Mesenchymal stem cell (in vitro differentiated cells and primary cell): ENCODE measurements around the gene AXIN1.
A peak's percentile ranks its signal among the peaks of the same experiment; 100 is the strongest.

Experiments
- DNase-seq: peaks from one replicate; pipeline ENCODE4 v3.0.0-alpha.2; 2013
- H2AFZ ChIP-seq: one replicate; pipeline ENCODE4 v1.6.1; 2013; ENCODE audit warnings: low read depth, mild to moderate bottlenecking, control low read depth, inconsistent platforms, low read length, moderate library complexity
- H2AK5ac ChIP-seq: 2 replicates; pipeline ENCODE4 v1.6.1; 2013; ENCODE audit warnings: low read length, moderate library complexity, mild to moderate bottlenecking, inconsistent platforms; ENCODE audit not compliant: severe bottlenecking
- H2BK120ac ChIP-seq: one replicate; pipeline ENCODE4 v1.6.1; 2013; ENCODE audit warnings: low read depth, mild to moderate bottlenecking, inconsistent platforms, low read length, moderate library complexity
- H2BK12ac ChIP-seq, 2 experiments: one replicate each; pipeline ENCODE4 v1.6.1; 2013; ENCODE audit warnings: inconsistent platforms in 2 of 2, low read length in 2 of 2, mild to moderate bottlenecking in 2 of 2, moderate library complexity in 2 of 2, control low read depth in 1 of 2
- H2BK15ac ChIP-seq: one replicate; pipeline ENCODE4 v1.6.1; 2013; ENCODE audit warnings: mild to moderate bottlenecking, low read depth, inconsistent platforms; ENCODE audit not compliant: poor library complexity, severe bottlenecking
- H2BK5ac ChIP-seq: 2 replicates; pipeline ENCODE4 v1.6.1; 2013; ENCODE audit warnings: low read depth, mild to moderate bottlenecking, low read length, control low read depth, inconsistent platforms; ENCODE audit not compliant: poor library complexity, severe bottlenecking
- H3K14ac ChIP-seq, 2 experiments: one replicate each; pipeline ENCODE4 v1.6.1; 2013; ENCODE audit warnings: inconsistent platforms in 2 of 2, low read length in 2 of 2, control low read depth in 1 of 2, mild to moderate bottlenecking in 1 of 2, moderate library complexity in 1 of 2
- H3K18ac ChIP-seq, 2 experiments: one replicate each; pipeline ENCODE4 v1.6.1; 2013; ENCODE audit warnings: inconsistent platforms in 2 of 2, low read length in 2 of 2, control low read depth in 1 of 2, low read depth in 1 of 2, mild to moderate bottlenecking in 1 of 2
- H3K23ac ChIP-seq, 2 experiments: one replicate each; pipeline ENCODE4 v1.6.1; 2013; ENCODE audit warnings: inconsistent platforms in 2 of 2, low read length in 2 of 2, mild to moderate bottlenecking in 2 of 2, moderate library complexity in 2 of 2, control low read depth in 1 of 2
- H3K27ac ChIP-seq: 2 replicates; pipeline ENCODE4 v1.5.1; 2013; ENCODE audit warnings: mild to moderate bottlenecking, moderate library complexity, low read length, control low read depth, inconsistent platforms; ENCODE audit not compliant: poor library complexity, severe bottlenecking
- H3K27me3 ChIP-seq, 2 experiments: 2 replicates each; pipeline versions ENCODE4 v1.6.1 to v1.7.0; 2013; ENCODE audit warnings: low read length in 2 of 2, mild to moderate bottlenecking in 2 of 2, moderate library complexity in 2 of 2, control low read depth in 1 of 2, inconsistent platforms in 1 of 2; ENCODE audit not compliant: control insufficient read depth in 1 of 2, insufficient read depth in 1 of 2
- H3K36me3 ChIP-seq, 2 experiments: 2 replicates each; pipeline versions ENCODE4 v1.6.1 to v1.7.0; 2013; ENCODE audit warnings: low read length in 2 of 2, control low read depth in 1 of 2, inconsistent platforms in 1 of 2, low read depth in 1 of 2, mild to moderate bottlenecking in 1 of 2; ENCODE audit not compliant: insufficient read depth in 2 of 2, control insufficient read depth in 1 of 2
- H3K4ac ChIP-seq, 2 experiments: one replicate each; pipeline ENCODE4 v1.6.1; 2013; ENCODE audit warnings: inconsistent platforms in 2 of 2, low read length in 2 of 2, mild to moderate bottlenecking in 2 of 2, moderate library complexity in 2 of 2, control low read depth in 1 of 2, low read depth in 1 of 2
- H3K4me1 ChIP-seq: 2 replicates; pipeline ENCODE4 v1.6.1; 2013; ENCODE audit warnings: low read depth, low read length, control low read depth; ENCODE audit not compliant: control insufficient read depth, insufficient read depth
- H3K4me2 ChIP-seq: 2 replicates; pipeline ENCODE4 v1.6.1; 2013; ENCODE audit warnings: low read length, mild to moderate bottlenecking, inconsistent platforms; ENCODE audit not compliant: poor library complexity, severe bottlenecking
- H3K4me3 ChIP-seq, 2 experiments: 2 replicates each; pipeline versions ENCODE4 v1.5.1 to v1.7.0; 2013; ENCODE audit warnings: low read length in 2 of 2, mild to moderate bottlenecking in 2 of 2, control low read depth in 1 of 2, low read depth in 1 of 2; ENCODE audit not compliant: insufficient read depth in 1 of 2
- H3K79me1 ChIP-seq: replicated peaks from 2 replicates; pipeline ENCODE4 v1.6.1; 2013; ENCODE audit warnings: mild to moderate bottlenecking, control low read depth, low read length, inconsistent platforms; ENCODE audit not compliant: poor library complexity, severe bottlenecking
- H3K9ac ChIP-seq: 2 replicates; pipeline ENCODE4 v1.7.0; 2013; ENCODE audit warnings: mild to moderate bottlenecking, low read length, moderate library complexity
- H3K9me3 ChIP-seq: 2 replicates; pipeline ENCODE4 v1.7.0; 2013; ENCODE audit warnings: mild to moderate bottlenecking, low read length; ENCODE audit not compliant: control insufficient read depth
- H4K8ac ChIP-seq: one replicate; pipeline ENCODE4 v1.6.1; 2013; ENCODE audit warnings: inconsistent platforms, mild to moderate bottlenecking, low read length, moderate library complexity
- H4K91ac ChIP-seq: one replicate; pipeline ENCODE4 v1.6.1; 2013; ENCODE audit warnings: mild to moderate bottlenecking, low read length, inconsistent platforms
- WGBS: methylation state at CpG from one replicate; pipeline ENCODE4 v1.1.7; 2013; ENCODE audit warnings: mixed read lengths; 5-methylcytosine and 5-hydroxymethylcytosine counted together

Gene AXIN1

DNA sequence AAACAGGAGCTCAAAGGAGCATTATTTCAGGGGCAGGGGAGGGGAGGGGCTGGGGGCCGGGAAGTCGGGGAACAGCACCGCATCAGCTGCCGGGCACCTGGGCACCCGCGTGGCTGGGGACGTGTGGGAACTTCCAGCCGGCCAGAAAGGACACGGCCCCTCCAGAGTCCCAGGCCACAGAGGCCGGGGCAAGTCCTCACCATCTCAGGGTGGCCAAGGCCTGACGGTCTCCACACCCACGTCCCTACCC is 28.2 kb upstream of the AXIN1 start:
- Histone ChIP-seq H3K79me1 (peaks cover 32% of the 10 kb centered on the region), H2BK15ac (no peak overlapping the region), H3K23ac (no peak overlapping the region), H3K4me1 (peaks cover 41% of the 10 kb centered on the region), H2AK5ac (no peak overlapping the region), H3K14ac (no peak overlapping the region), H3K4me2 (peak overlapping the region; percentile 82), H4K91ac (peak overlapping the region; percentile 3), H3K4ac (peak overlapping the region in 1 of 2 experiments; percentile 72), H3K4me3 (peak overlapping the region; percentile 81 to 86), H2AFZ (no peak overlapping the region), H2BK120ac (no peak overlapping the region), H4K8ac (peak overlapping the region; percentile 38), H3K9ac (peak overlapping the region; percentile 84), H3K27me3 (no peaks in the 10 kb centered on the region), H2BK5ac (no peak overlapping the region), H2BK12ac (no peak overlapping the region), H3K9me3 (no peaks in the 10 kb centered on the region), H3K27ac (no peak overlapping the region), H3K36me3 (peaks cover 16 to 30% of the 10 kb centered on the region in 2 experiments), H3K18ac (peak overlapping the region in 1 of 2 experiments; percentile 97)
- DNase-seq, result no peak
- WGBS, result 4% methylated on average over 10 of the region's 12 CpGs

DNA sequence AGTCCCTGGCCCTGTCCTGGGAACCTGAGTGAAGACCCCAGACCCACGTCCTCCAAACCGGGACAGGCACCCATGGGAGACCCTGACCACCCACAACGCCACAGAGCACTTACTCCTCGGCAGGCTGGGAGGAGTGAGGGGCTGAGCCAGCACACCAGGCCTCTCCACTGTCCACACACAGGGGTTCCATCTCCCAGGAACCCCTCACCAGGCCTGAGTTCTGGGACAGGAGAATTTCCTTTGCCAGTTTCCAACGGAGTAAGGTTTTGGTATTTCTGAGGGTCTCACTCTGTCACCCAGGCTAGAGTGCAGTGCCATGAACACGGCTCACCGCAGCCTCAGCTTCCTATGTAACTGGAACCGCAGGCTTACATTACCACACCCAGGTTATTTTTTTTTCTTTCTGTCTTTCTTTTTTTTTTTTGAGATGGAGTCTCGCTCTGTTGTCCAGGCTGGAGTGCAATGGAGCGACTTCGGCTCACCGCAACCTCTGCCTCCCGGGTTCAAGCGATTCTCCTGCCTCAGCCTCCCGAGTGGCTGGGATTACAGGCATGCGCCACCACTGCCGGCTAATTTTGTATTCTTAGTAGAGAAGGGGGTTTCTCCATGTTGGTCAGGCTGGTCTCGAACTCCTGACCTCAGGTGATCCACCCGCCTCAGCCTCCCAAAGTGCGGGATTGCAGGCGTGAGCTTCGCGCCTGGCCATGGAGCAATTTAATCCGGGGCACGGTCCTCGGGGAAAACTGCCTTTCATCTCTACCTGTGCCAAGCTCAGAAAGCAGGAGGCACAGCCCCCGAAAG is 27.6 kb upstream of the AXIN1 start:
- WGBS, result 87% methylated on average over 27 of the region's 27 CpGs
- DNase-seq, result no peak

DNA sequence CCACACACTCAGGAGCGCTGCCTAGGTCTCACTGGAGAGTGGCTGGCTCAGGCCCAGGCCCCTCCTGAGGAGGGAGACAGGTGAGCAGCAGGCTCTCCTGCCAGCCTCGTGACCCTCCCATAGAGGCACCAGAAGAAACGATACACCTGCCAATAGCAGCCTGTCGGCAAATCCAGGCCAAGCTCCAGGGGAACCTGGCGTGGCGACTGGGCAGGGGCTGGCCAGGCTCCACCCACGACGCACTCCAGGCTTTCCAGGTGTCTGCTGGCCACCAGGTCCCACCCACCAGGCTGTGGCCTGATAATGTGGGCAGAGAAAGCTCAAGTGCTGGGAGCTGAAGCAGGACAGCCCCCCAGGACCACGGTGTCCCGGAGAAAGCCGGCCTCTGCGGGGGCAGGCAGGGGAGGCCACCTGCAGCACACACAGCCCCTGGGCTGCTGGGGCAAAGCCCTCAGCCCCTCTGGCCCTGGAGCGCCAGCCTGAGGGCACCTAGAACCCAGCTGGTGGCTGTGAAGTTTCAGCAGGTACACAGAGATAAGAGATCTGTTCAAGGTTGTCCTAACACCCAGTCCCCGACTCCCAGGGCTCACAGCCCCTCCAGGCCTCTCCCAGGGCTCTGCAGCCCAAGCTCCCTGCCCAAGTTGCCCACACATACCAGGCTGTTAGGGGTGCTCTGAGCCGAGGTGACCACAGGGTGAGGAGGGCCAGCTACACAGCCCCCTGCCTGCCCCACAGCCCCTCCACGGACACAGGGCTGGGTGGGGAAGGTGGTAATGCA is 26.8 kb upstream of the AXIN1 start:
- H3K27me3 ChIP-seq, result no peaks in the 10 kb centered on the region
- peak overlapping the region in 1 of 2 experiments; percentile 79 for H3K23ac ChIP-seq
- H2AK5ac ChIP-seq, result no peak overlapping the region
- no peak overlapping the region for H4K8ac ChIP-seq
- H3K4me2 ChIP-seq, result no peak overlapping the region
- no peak for DNase-seq
- no peak overlapping the region for H3K27ac ChIP-seq
- peak overlapping the region in 1 of 2 experiments; percentile 3 for H2BK12ac ChIP-seq
- peak overlapping the region in 1 of 2 experiments; percentile 79 for H3K14ac ChIP-seq
- H2AFZ ChIP-seq, result no peak overlapping the region
- no peak overlapping the region for H4K91ac ChIP-seq
- no peak overlapping the region for H3K4me3 ChIP-seq
- H2BK120ac ChIP-seq, result no peak overlapping the region
- no peak overlapping the region for H3K9ac ChIP-seq
- H3K79me1 ChIP-seq, result peaks cover 32% of the 10 kb centered on the region
- no peak overlapping the region for H3K18ac ChIP-seq
- no peaks in the 10 kb centered on the region for H3K9me3 ChIP-seq
- WGBS, result 80% methylated on average over 14 of the region's 16 CpGs
- H3K36me3 ChIP-seq, result peaks cover 25 to 42% of the 10 kb centered on the region in 2 experiments
- peak overlapping the region in 1 of 2 experiments; percentile 24 for H3K4ac ChIP-seq
- H3K4me1 ChIP-seq, result peaks cover 41% of the 10 kb centered on the region
- H2BK5ac ChIP-seq, result no peak overlapping the region
- no peak overlapping the region for H2BK15ac ChIP-seq

More for the DNA sequence above, 27.6 kb upstream of the AXIN1 start:
- H3K79me1 ChIP-seq, result peaks cover 32% of the 10 kb centered on the region
- H3K27me3 ChIP-seq, result no peaks in the 10 kb centered on the region
- H3K14ac ChIP-seq, result peak overlapping the region in 1 of 2 experiments; percentile 79
- peak overlapping the region in 1 of 2 experiments; percentile 3 for H2BK12ac ChIP-seq
- no peak overlapping the region for H2BK15ac ChIP-seq
- no peak overlapping the region for H2AK5ac ChIP-seq
- peaks cover 41% of the 10 kb centered on the region for H3K4me1 ChIP-seq
- H3K36me3 ChIP-seq, result peaks cover 17 to 35% of the 10 kb centered on the region in 2 experiments
- no peak overlapping the region for H3K27ac ChIP-seq
- H3K9ac ChIP-seq, result no peak overlapping the region
- H2BK5ac ChIP-seq, result no peak overlapping the region
- peak overlapping the region; percentile 82 for H3K4me2 ChIP-seq
- peak overlapping the region in 1 of 2 experiments; percentile 24 for H3K4ac ChIP-seq
- no peaks in the 10 kb centered on the region for H3K9me3 ChIP-seq
- no peak overlapping the region for H4K8ac ChIP-seq
- H2BK120ac ChIP-seq, result no peak overlapping the region
- peak overlapping the region in 1 of 2 experiments; percentile 41 for H3K4me3 ChIP-seq
- peak overlapping the region in 1 of 2 experiments; percentile 79 for H3K23ac ChIP-seq
- no peak overlapping the region for H3K18ac ChIP-seq
- H2AFZ ChIP-seq, result no peak overlapping the region
- no peak overlapping the region for H4K91ac ChIP-seq

DNA sequence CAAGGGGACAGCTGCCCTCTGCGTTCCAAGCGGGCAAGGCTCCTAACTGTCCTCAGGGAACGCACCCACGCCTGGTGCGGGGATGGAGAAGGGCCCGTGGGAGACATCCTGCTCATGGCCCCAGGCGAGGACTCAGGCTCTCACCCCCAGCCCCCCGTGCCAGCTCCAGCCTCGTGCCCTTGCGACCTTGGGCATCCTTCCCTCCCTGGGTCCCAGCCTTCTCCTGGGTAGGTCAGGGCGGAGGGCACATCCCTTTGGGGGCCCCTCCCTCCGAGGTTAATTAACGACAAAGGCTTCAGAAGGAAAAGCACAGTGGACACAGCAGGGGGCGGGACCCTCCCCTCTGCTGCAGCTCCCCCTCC is 26.3 kb upstream of the AXIN1 start:
- H3K36me3 ChIP-seq, result peaks cover 31 to 48% of the 10 kb centered on the region in 2 experiments
- no peak overlapping the region for H3K4ac ChIP-seq
- no peak overlapping the region for H3K27ac ChIP-seq
- H3K79me1 ChIP-seq, result peaks cover 35% of the 10 kb centered on the region
- no peak overlapping the region for H4K8ac ChIP-seq
- WGBS, result 83% methylated on average over 14 of the region's 14 CpGs
- no peak overlapping the region for H2BK12ac ChIP-seq
- peaks cover 36% of the 10 kb centered on the region for H3K4me1 ChIP-seq
- DNase-seq, result no peak
- H3K27me3 ChIP-seq, result no peaks in the 10 kb centered on the region
- no peak overlapping the region for H3K4me2 ChIP-seq
- H3K9me3 ChIP-seq, result no peaks in the 10 kb centered on the region
- no peak overlapping the region for H3K9ac ChIP-seq
- no peak overlapping the region for H2BK5ac ChIP-seq
- no peak overlapping the region for H3K18ac ChIP-seq
- H2BK15ac ChIP-seq, result no peak overlapping the region
- H4K91ac ChIP-seq, result no peak overlapping the region
- no peak overlapping the region for H3K14ac ChIP-seq
- H3K4me3 ChIP-seq, result no peak overlapping the region
- H2AFZ ChIP-seq, result no peak overlapping the region
- no peak overlapping the region for H3K23ac ChIP-seq
- no peak overlapping the region for H2AK5ac ChIP-seq
- H2BK120ac ChIP-seq, result no peak overlapping the region
